Mammary epithelial cell (primary cell): ENCODE measurements around the gene CHST9.

Experiments
- CTCF ChIP-seq, 2 donors: IDR thresholded peaks in 1 of 2; conservative IDR thresholded peaks in 1 of 2; 2 replicates each; pipeline ENCODE4 v1.5.1; 2011 to 2012; ENCODE audit warnings: inconsistent platforms in 2 of 2, low read length in 2 of 2, mild to moderate bottlenecking in 2 of 2, control low read depth in 1 of 2, low read depth in 1 of 2; ENCODE audit not compliant: insufficient read depth in 1 of 2; ENCODE audit errors: extremely low read depth in 1 of 2
- EZH2 ChIP-seq: IDR thresholded peaks from 2 replicates; pipeline ENCODE4 v1.6.1; 2012; ENCODE audit warnings: low read length, inconsistent platforms, borderline replicate concordance

GRCh38 chr18:26893996-26894395 lies 291.1 kb downstream of the CHST9 start:
- no peak for TF ChIP-seq EZH2
- TF ChIP-seq CTCF (conservative IDR thresholded peaks at IDR 0.05 in 1 of 2, IDR thresholded peaks at IDR 0.05 in 1 of 2; ENCODE audit: extremely low read depth in 1 of 2, insufficient read depth in 1 of 2, low read depth in 1 of 2, low read length in 2 of 2), result no peak
